MM.1S (cell line): Measurements from ENCODE around the gene SLC25A26.
"Not testable (repeated sequence)": the region's sequence is repeated elsewhere in the genome, so short reads cannot be mapped to it uniquely, and the experiment has no call there.

Source experiments
- EZH2phosphoT487 ChIP-seq: fragments of 300-600 bp; sonication (generic); IDR thresholded peaks from 2 replicates; pipeline ENCODE4 v1.6.1; 2018; ENCODE audit warnings: antibody characterized with exemption, low read length
- TF ChIP-seq, protein P1 (sequence below): fragments of 300-600 bp; sonication (generic); IDR thresholded peaks from 2 replicates; pipeline ENCODE4 v1.5.1; 2016; ENCODE audit warnings: antibody characterized with exemption, low read length, mixed read lengths

DNA sequence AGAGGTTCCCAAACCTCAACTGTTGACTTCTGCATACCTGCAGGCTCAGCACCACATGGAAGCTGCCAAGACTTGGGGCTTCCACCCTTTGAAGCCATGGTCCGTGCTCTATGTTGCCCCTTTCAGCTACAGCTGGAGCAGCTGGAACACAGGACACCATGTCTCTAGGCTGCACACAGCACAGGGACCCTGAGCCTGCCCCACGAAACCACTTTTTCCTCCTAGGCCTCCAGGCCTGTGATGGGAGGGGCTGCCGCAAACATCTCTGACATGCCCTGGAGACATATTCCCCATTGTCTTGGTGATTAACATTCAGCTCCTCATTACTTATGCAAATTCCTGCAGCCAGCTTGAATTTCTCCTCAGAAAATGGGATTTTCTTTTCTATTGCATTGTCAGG, 201.1 kb downstream of the SLC25A26 start:
- TF ChIP-seq, protein P1, sequence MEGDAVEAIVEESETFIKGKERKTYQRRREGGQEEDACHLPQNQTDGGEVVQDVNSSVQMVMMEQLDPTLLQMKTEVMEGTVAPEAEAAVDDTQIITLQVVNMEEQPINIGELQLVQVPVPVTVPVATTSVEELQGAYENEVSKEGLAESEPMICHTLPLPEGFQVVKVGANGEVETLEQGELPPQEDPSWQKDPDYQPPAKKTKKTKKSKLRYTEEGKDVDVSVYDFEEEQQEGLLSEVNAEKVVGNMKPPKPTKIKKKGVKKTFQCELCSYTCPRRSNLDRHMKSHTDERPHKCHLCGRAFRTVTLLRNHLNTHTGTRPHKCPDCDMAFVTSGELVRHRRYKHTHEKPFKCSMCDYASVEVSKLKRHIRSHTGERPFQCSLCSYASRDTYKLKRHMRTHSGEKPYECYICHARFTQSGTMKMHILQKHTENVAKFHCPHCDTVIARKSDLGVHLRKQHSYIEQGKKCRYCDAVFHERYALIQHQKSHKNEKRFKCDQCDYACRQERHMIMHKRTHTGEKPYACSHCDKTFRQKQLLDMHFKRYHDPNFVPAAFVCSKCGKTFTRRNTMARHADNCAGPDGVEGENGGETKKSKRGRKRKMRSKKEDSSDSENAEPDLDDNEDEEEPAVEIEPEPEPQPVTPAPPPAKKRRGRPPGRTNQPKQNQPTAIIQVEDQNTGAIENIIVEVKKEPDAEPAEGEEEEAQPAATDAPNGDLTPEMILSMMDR = not testable (repeated sequence)
- not testable (repeated sequence) for TF ChIP-seq EZH2phosphoT487
